PC-3 (cell line): ENCODE results near the gene ZNF335. TPM values are rescaled to one million over a fixed set of nuclear protein-coding genes. Genes with fewer than 3 reads are reported as not detected.
A peak's percentile ranks its signal among the peaks of the same experiment; 100 is the strongest.

Experiments
- ATAC-seq: fragments of 200-7000 bp; cut with Tn5 transposase; 2 replicates; pipeline ENCODE4 v1.9.1; 2020; ENCODE audit warnings: mild to moderate bottlenecking, moderate library complexity
- BruUV-seq: library from RNA; stranded (reverse); fragments of 400-500 nt; replicated peaks from 2 replicates; lab custom pipeline; 2021; lab: Mats Ljungman, UMichigan
- CTCF ChIA-PET: fragments of 300-600 bp; sonication (Branson Sonifier 250); formaldehyde crosslinking; loops from one replicate; lab custom pipeline; 2022; ENCODE audit warnings: antibody characterized with exemption; lab: Charles Lee
- POLR2A ChIA-PET: fragments of 300-600 bp; sonication (Branson Sonifier 250); formaldehyde crosslinking; loops from one replicate; lab custom pipeline; 2022; ENCODE audit warnings: antibody characterized with exemption; ENCODE audit not compliant: unreplicated experiment; lab: Charles Lee
- DNase-seq: peaks from one replicate; pipeline ENCODE4 v3.0.0-alpha.2; 2015
- H2AFZ ChIP-seq: fragments of 300-600 bp; sonication (generic); 2 replicates; pipeline ENCODE4 v1.6.0; 2016; ENCODE audit warnings: antibody characterized with exemption, low read length
- H3F3A ChIP-seq: fragments of 300-600 bp; sonication (generic); one replicate; pipeline ENCODE4 v1.6.0; 2017; ENCODE audit warnings: antibody characterized with exemption, low read length, control low read depth, mild to moderate bottlenecking; ENCODE audit not compliant: unreplicated experiment
- H3K27ac ChIP-seq: fragments of 300-600 bp; sonication (generic); 2 replicates; pipeline ENCODE4 v1.5.1; 2016; ENCODE audit warnings: mild to moderate bottlenecking, low read length
- H3K27me3 ChIP-seq: fragments of 300-600 bp; sonication (generic); 2 replicates; pipeline ENCODE4 v1.6.1; 2016; ENCODE audit warnings: low read length, mixed read lengths
- H3K36me3 ChIP-seq: fragments of 300-600 bp; sonication (generic); 2 replicates; pipeline ENCODE4 v1.6.1; 2016; ENCODE audit warnings: low read depth, mixed run types, low read length, mixed read lengths
- H3K4me1 ChIP-seq: fragments of 300-600 bp; sonication (generic); 2 replicates; pipeline ENCODE4 v1.5.1; 2016; ENCODE audit warnings: low read length; ENCODE audit not compliant: insufficient read depth
- H3K4me2 ChIP-seq: fragments of 300-600 bp; sonication (generic); 2 replicates; pipeline ENCODE4 v1.6.0; 2016; ENCODE audit warnings: low read length
- H3K4me3 ChIP-seq: fragments of 300-600 bp; sonication (generic); 2 replicates; pipeline ENCODE4 v1.5.1; 2016; ENCODE audit warnings: mild to moderate bottlenecking, low read length, mixed read lengths
- H3K79me2 ChIP-seq: fragments of 300-600 bp; sonication (generic); 2 replicates; pipeline ENCODE4 v1.6.1; 2017; ENCODE audit warnings: low read length, mixed read lengths
- H3K9ac ChIP-seq: fragments of 300-600 bp; sonication (generic); 2 replicates; pipeline ENCODE4 v1.6.0; 2016; ENCODE audit warnings: mild to moderate bottlenecking, low read length
- H3K9me2 ChIP-seq: fragments of 300-600 bp; sonication (generic); replicated peaks from 2 replicates; pipeline ENCODE4 v1.6.1; 2016; ENCODE audit warnings: mixed run types, low read length, mixed read lengths
- H3K9me3 ChIP-seq: fragments of 300-600 bp; sonication (generic); 2 replicates; pipeline ENCODE4 v1.6.1; 2016; ENCODE audit warnings: low read length, mixed read lengths
- H4K20me1 ChIP-seq: fragments of 300-600 bp; sonication (generic); 2 replicates; pipeline ENCODE4 v1.6.1; 2016; ENCODE audit warnings: low read length, mixed read lengths
- CTCF ChIP-seq: fragments of 300-600 bp; sonication (generic); conservative IDR thresholded peaks from 2 replicates; pipeline ENCODE4 v1.5.1; 2017; ENCODE audit warnings: antibody characterized with exemption, low read depth, mild to moderate bottlenecking, low read length
- EZH2 ChIP-seq: fragments of 300-600 bp; sonication (generic); IDR thresholded peaks from one replicate; pipeline ENCODE4 v1.6.1; 2017; ENCODE audit warnings: antibody characterized with exemption, mild to moderate bottlenecking, low read length; ENCODE audit not compliant: unreplicated experiment
- EZH2phosphoT487 ChIP-seq: fragments of 300-600 bp; sonication (generic); IDR thresholded peaks from 2 replicates; pipeline ENCODE4 v1.6.1; 2018; ENCODE audit warnings: mild to moderate bottlenecking, antibody characterized with exemption, low read length, borderline replicate concordance
- intact Hi-C: fragments of 100-400 bp; cut with micrococcal nuclease; formaldehyde crosslinking; loops from 2 replicates; pipeline ENCODE4 v1.9.0; 2023
- total RNA-seq: library from RNA; depleted of rRNA; stranded (reverse); fragments of >200 nt; gene quantifications from 2 replicates; pipeline ENCODE4 v1.2.3, GENCODE V29; 2014

Gene ZNF335
- total RNA-seq, 1 experiment from 2014 or later, result 36.9 TPM

GRCh38 chr20:46006022-46006705 is 34.2 kb upstream of the ZNF335 start:
- H3K9me3 ChIP-seq, result no peaks in the 10 kb centered on the region
- no TSS peak for BruUV-seq
- intact Hi-C loops, result no loop called here

GRCh38 chr20:46004889-46005473 is 33.0 kb upstream of the ZNF335 start:
- ATAC-seq (peak; percentile 63), DNase-seq (peak; percentile 77)
- intact Hi-C loops, result no loop called here
- H3K9ac ChIP-seq, result no peak overlapping the region
- peaks cover 16% of the 10 kb centered on the region for H3K4me1 ChIP-seq
- H3K4me3 ChIP-seq, result no peak overlapping the region
- POLR2A ChIA-PET, result no interaction called here
- H3K4me2 ChIP-seq, result peak overlapping the region; percentile 22
- no TSS peak for BruUV-seq
- H2AFZ ChIP-seq, result no peak overlapping the region
- H3K36me3 ChIP-seq, result no peaks in the 10 kb centered on the region
- TF ChIP-seq EZH2phosphoT487, result no peak
- TF ChIP-seq CTCF, result no peak
- no peak for TF ChIP-seq EZH2
- CTCF ChIA-PET, result no interaction called here
- no peaks in the 10 kb centered on the region for H3K9me3 ChIP-seq
- H3F3A ChIP-seq, result no peaks in the 10 kb centered on the region
- no peaks in the 10 kb centered on the region for H3K27me3 ChIP-seq
- H3K27ac ChIP-seq, result no peak overlapping the region
- H3K9me2 ChIP-seq, result no peaks in the 10 kb centered on the region
- no peaks in the 10 kb centered on the region for H3K79me2 ChIP-seq
- no peaks in the 10 kb centered on the region for H4K20me1 ChIP-seq

More at GRCh38 chr20:46006022-46006705, 34.2 kb upstream of the ZNF335 start:
- DNase-seq (no peak), ATAC-seq (no peak)
- ChIA-PET CTCF (interaction anchor here (0.6 kb wide), 1 partner anchor 570 kb away, joined by 3 read pairs; no protein-coding TSS in a partner anchor), POLR2A (no interaction called here)
- no peak overlapping the region for H3K4me2 ChIP-seq
- H3K27ac ChIP-seq, result no peak overlapping the region
- TF ChIP-seq EZH2 (no peak), CTCF (no peak)
- H3K79me2 ChIP-seq, result no peaks in the 10 kb centered on the region
- no peaks in the 10 kb centered on the region for H3K36me3 ChIP-seq
- H3K9me2 ChIP-seq, result no peaks in the 10 kb centered on the region
- H2AFZ ChIP-seq, result no peak overlapping the region
- peaks cover 16% of the 10 kb centered on the region for H3K4me1 ChIP-seq
- H3K27me3 ChIP-seq, result peaks cover 9% of the 10 kb centered on the region; the same call in 1 of the 2 replicates
- H3K9ac ChIP-seq, result no peak overlapping the region
- no peak overlapping the region for H3K4me3 ChIP-seq
- H3F3A ChIP-seq, result no peaks in the 10 kb centered on the region
- no peaks in the 10 kb centered on the region for H4K20me1 ChIP-seq

GRCh38 chr20:46004187-46004586 is 32.2 kb upstream of the ZNF335 start:
- H4K20me1 ChIP-seq, result no peaks in the 10 kb centered on the region
- H3K27me3 ChIP-seq, result no peaks in the 10 kb centered on the region
- no peak overlapping the region for H3K27ac ChIP-seq
- DNase-seq, result no peak
- no peaks in the 10 kb centered on the region for H3K9me2 ChIP-seq
- TF ChIP-seq CTCF, result no peak
- TF ChIP-seq EZH2phosphoT487, result no peak
- TF ChIP-seq EZH2, result no peak
- no TSS peak for BruUV-seq
- peaks cover 16% of the 10 kb centered on the region for H3K4me1 ChIP-seq
- intact Hi-C loops, result no loop called here
- H3K36me3 ChIP-seq, result no peaks in the 10 kb centered on the region
- H3F3A ChIP-seq, result no peaks in the 10 kb centered on the region
- H3K4me2 ChIP-seq, result peak overlapping the region; percentile 22
- H3K9ac ChIP-seq, result no peak overlapping the region
- CTCF ChIA-PET, result no interaction called here
- H3K79me2 ChIP-seq, result no peaks in the 10 kb centered on the region
- H3K4me3 ChIP-seq, result no peak overlapping the region
- POLR2A ChIA-PET, result no interaction called here
- H3K9me3 ChIP-seq, result no peaks in the 10 kb centered on the region
- H2AFZ ChIP-seq, result no peak overlapping the region
- no peak for ATAC-seq
